ENCODE measurements around the gene CXCR5. TPM values are rescaled to one million over a fixed set of nuclear protein-coding genes. Genes with fewer than 3 reads are reported as not detected.
A peak's percentile ranks its signal among the peaks of the same experiment; 100 is the strongest.

The CXCR5 gene
- total and polyA plus RNA-seq, 2 of the 4 experiments (the other 2 are of a cell fraction): not detected

DNA sequence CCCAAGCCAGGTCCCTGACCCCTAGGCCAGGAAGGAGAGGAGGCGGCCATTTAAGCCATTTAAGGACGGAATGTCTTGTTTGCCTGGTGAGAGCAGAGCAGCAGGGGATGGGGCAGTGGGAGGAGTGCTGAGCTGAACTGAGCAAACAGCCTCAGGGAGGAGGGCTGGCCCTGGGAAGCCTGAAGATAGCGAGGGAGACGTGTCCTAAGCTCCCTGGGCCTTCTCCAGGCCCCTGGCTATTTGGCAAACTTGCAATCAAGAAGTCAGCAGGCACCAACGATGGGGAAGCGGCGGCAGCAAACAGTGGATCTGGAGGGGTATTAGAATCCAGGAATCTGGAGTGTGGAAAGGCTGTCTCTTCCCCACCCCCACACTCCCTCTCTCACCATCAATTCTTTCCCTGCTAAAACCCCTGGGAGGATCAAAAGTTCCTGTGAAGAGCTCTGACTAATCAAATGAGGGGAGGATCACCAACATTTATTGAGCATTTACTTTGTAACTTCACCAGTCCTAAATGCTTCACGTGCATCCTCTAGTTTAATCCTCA lies 33.2 kb downstream of the CXCR5 start:
- Histone ChIP-seq H2AK9ac (replicated peaks; ENCODE audit: low read depth, low read length, poor library complexity) (peak overlapping the region; percentile 82), H3K18ac (ENCODE audit: low read depth, low read length) (peak overlapping the region; percentile 38), H2AFZ (replicated peaks; ENCODE audit: low read length, poor library complexity) (no peak overlapping the region), H3K4ac (ENCODE audit: low read depth, low read length) (peak overlapping the region; percentile 94), H3K9me3 (ENCODE audit: control insufficient read depth, insufficient read depth, low read length) (no peaks in the 10 kb centered on the region), H2BK120ac (ENCODE audit: low read depth, low read length) (peak overlapping the region; percentile 65), H3K36me3 (ENCODE audit: control insufficient read depth, insufficient read depth, low read length) (no peaks in the 10 kb centered on the region), H4K20me1 (ENCODE audit: insufficient read depth, low read length) (peaks cover 51% of the 10 kb centered on the region), H2BK5ac (ENCODE audit: low read depth, low read length, poor library complexity, severe bottlenecking) (peak overlapping the region; percentile 96), H3K4me2 (ENCODE audit: low read depth, low read length) (peak overlapping the region; percentile 57), H3K23ac (ENCODE audit: low read depth, low read length) (peak overlapping the region; percentile 64), H3K14ac (replicated peaks; ENCODE audit: low read depth, low read length) (peak overlapping the region; percentile 82), H2BK20ac (ENCODE audit: low read depth, low read length) (0 out of 2 replicates have a peak overlapping the region, but pooled peaks have one; percentile 4), H3K27me3 (ENCODE audit: control insufficient read depth, insufficient read depth, low read length) (no peaks in the 10 kb centered on the region), H2AK5ac (ENCODE audit: low read depth, low read length) (peak overlapping the region; percentile 74), H2BK15ac (ENCODE audit: low read depth, low read length) (no peak overlapping the region), H4K91ac (ENCODE audit: insufficient read depth, low read depth, low read length) (peak overlapping the region; percentile 42), H4K8ac (ENCODE audit: low read depth in 2 of 2, low read length in 2 of 2) (peak overlapping the region; percentile 57 to 78), H3K4me1 (ENCODE audit: control insufficient read depth, insufficient read depth, low read length) (peaks cover 71% of the 10 kb centered on the region), H3K56ac (ENCODE audit: extremely low read depth, insufficient read depth, low read length) (peak overlapping the region; percentile 72), H3K79me1 (ENCODE audit: low read depth in 1 of 2, low read length in 2 of 2) (peaks cover 13 to 79% of the 10 kb centered on the region in 2 experiments; a peak in 3 of 4 replicates), H3K9ac (ENCODE audit: low read depth, low read length) (peak overlapping the region; percentile 58), H3K9me1 (ENCODE audit: insufficient read depth, low read length) (peaks cover 10% of the 10 kb centered on the region; the same call in 1 of the 2 replicates), H4K5ac (ENCODE audit: low read depth, low read length) (peak overlapping the region; percentile 73), H3K27ac (ENCODE audit: insufficient read depth, low read length) (peak overlapping the region; percentile 91), H3K4me3 (ENCODE audit: insufficient read depth, low read depth, low read length) (no peak overlapping the region)
- peak; percentile 13 for ATAC-seq (ENCODE audit: low read depth)
- peak; percentile 75 for DNase-seq
- intact Hi-C loops (cut with micrococcal nuclease) (no loop called here), in situ Hi-C loops (cut with MboI; ENCODE audit: low sequenced_read_pairs) (no loop called here), dilution Hi-C loops (cut with HindIII; ENCODE audit: low sequenced_read_pairs, unreplicated experiment) (no loop called here)
- BruUV-seq (replicated peaks): no TSS peak
- CTCF ChIA-PET: interaction anchor here (1.3 kb wide), 1 partner anchor 13 kb away, joined by 3 read pairs; no protein-coding TSS in a partner anchor
- TF ChIP-seq NFE2L2 (IDR thresholded peaks at IDR 0.05; ENCODE audit: low read depth, low read length) (no peak), MAZ (IDR thresholded peaks at IDR 0.05; ENCODE audit: borderline replicate concordance, low read depth, low read length) (peak; percentile 56; the same call in 1 of the 2 replicates)
- no CpG with 5 or more reads among the region's 8 CpGs for whole genome bisulfite sequencing, 2 experiments (ENCODE audit: extremely low coverage in 2 of 2, insufficient read length in 1 of 2)
- POLR2A ChIA-PET (ENCODE audit: unreplicated experiment): no interaction called here
